Ovary (tissue), 9 donors: ENCODE measurements around the gene ALK. TPM values are rescaled to one million over a fixed set of nuclear protein-coding genes. Genes with fewer than 3 reads are reported as not detected.

Experiments
- DNase-seq, 5 donors: peaks; one replicate each; pipeline ENCODE4 v3.0.0-alpha.2; 2019 to 2020
- H3K27ac ChIP-seq, 2 donors: fragments of 200-600 bp; one replicate each; pipeline versions ENCODE4 v1.5.1 to v1.8.0; 2019 to 2022
- H3K27me3 ChIP-seq: fragments of 200-600 bp; one replicate; pipeline ENCODE4 v1.8.0; 2022
- H3K36me3 ChIP-seq: fragments of 200-600 bp; sonication (generic); one replicate; pipeline ENCODE4 v1.5.1; 2019
- H3K4me1 ChIP-seq: one replicate; pipeline ENCODE4 v1.8.1; 2013; ENCODE audit warnings: mild to moderate bottlenecking, moderate library complexity; ENCODE audit not compliant: insufficient read depth
- H3K4me3 ChIP-seq: fragments of 200-600 bp; sonication (generic); one replicate; pipeline ENCODE4 v1.5.1; 2017
- H3K9me3 ChIP-seq, 2 donors: fragments of 200-600 bp in 1 of 2; sonication (generic) in 1 of 2; one replicate each; pipeline versions ENCODE4 v1.5.1 to v1.8.1; 2013 to 2019; ENCODE audit warnings: mild to moderate bottlenecking in 1 of 2, moderate library complexity in 1 of 2
- EP300 ChIP-seq: sonication (generic); formaldehyde crosslinking; IDR thresholded peaks from one replicate; pipeline ENCODE4 v1.6.1; 2017; ENCODE audit warnings: antibody characterized with exemption
- POLR2A ChIP-seq: fragments of 450-650 bp; IDR thresholded peaks from one replicate; pipeline ENCODE4 v1.6.1; 2017; ENCODE audit warnings: antibody characterized with exemption, mild to moderate bottlenecking, moderate library complexity
- WGBS, 3 donors: extraction: QIAGEN DNeasy Blood & Tissue Kit in 1 of 3; methylation state at CpG; one replicate each; pipeline versions ENCODE4 v1.1.5 to v1.1.7; 2013 to 2017; 5-methylcytosine and 5-hydroxymethylcytosine counted together
- intact Hi-C, 4 donors: fragments of 100-400 bp; cut with DNase I; formaldehyde crosslinking; loops; one replicate each; pipeline versions ENCODE4 v1.11.0 to v1.15.1; 2022 to 2023
- polyA plus RNA-seq, 2 donors: library from polyadenylated mRNA; stranded (reverse); fragments of 200-250 nt in 1 of 2; fragments of 350-450 nt in 1 of 2; fragmentation: Illumina TruSeq in 1 of 2; extraction: RNeasy Lipid Tissue Mini Kit (QIAGEN cat#74804) in 1 of 2; gene quantifications; one replicate each; pipeline ENCODE4 v1.2.3, GENCODE V29; 2013 to 2014
- total RNA-seq, 7 donors: library from RNA; depleted of rRNA in 2 of 7; stranded (reverse); fragments of >200 nt in 2 of 7; fragmentation: NEBNext Ultra II Directional in 3 of 7; extraction: Animal tissue kit (Norgen Biotek cat#: 25700) in 3 of 7; gene quantifications; one replicate each; pipeline versions ENCODE4 v1.1.0 to v1.2.4, GENCODE V29; 2016 to 2023
- TF ChIP-seq, protein P1 (sequence below), 3 donors: fragments of 450-650 bp in 2 of 3; fragments of 200-600 bp in 1 of 3; IDR thresholded peaks; one replicate each; pipeline versions ENCODE4 v1.5.1 to v1.8.0; 2016 to 2022; ENCODE audit warnings: antibody characterized with exemption in 3 of 3, mild to moderate bottlenecking in 1 of 3
- donor health status: DM: no; HTN: no; CAD: no; lungs with moderate emphysema.
- donor health status: DM: no; HTN: no; CAD: no.
- donor health status: Bipolar disorder and iron deficiency.
- donor health status: DM: yes; HTN: yes; CAD: no.
- donor health status: DM: no; HTN: no; CAD: no.
- donor health status: DM: yes; HTN: yes; CAD: no.

ALK gene
- total and polyA plus RNA-seq, 9 donors = 0.05 to 1.7 (median 0.23) TPM; not detected in 1

GRCh38 chr2:29783666-29784065 is 137.7 kb downstream of the ALK start:
- Histone ChIP-seq H3K27ac (no peak overlapping the region), H3K4me3 (no peak overlapping the region), H3K4me1 (no peaks in the 10 kb centered on the region), H3K9me3 (no peaks in the 10 kb centered on the region), H3K36me3 (no peaks in the 10 kb centered on the region), H3K27me3 (no peaks in the 10 kb centered on the region)
- no peak for DNase-seq
- 74 to 81% (median 81%) methylated on average over 6 of the region's 6 CpGs for WGBS, 3 donors
- TF ChIP-seq, protein P1, sequence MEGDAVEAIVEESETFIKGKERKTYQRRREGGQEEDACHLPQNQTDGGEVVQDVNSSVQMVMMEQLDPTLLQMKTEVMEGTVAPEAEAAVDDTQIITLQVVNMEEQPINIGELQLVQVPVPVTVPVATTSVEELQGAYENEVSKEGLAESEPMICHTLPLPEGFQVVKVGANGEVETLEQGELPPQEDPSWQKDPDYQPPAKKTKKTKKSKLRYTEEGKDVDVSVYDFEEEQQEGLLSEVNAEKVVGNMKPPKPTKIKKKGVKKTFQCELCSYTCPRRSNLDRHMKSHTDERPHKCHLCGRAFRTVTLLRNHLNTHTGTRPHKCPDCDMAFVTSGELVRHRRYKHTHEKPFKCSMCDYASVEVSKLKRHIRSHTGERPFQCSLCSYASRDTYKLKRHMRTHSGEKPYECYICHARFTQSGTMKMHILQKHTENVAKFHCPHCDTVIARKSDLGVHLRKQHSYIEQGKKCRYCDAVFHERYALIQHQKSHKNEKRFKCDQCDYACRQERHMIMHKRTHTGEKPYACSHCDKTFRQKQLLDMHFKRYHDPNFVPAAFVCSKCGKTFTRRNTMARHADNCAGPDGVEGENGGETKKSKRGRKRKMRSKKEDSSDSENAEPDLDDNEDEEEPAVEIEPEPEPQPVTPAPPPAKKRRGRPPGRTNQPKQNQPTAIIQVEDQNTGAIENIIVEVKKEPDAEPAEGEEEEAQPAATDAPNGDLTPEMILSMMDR (IDR thresholded peaks at IDR 0.05) = no peak
- intact Hi-C loops = no loop called here

DNA sequence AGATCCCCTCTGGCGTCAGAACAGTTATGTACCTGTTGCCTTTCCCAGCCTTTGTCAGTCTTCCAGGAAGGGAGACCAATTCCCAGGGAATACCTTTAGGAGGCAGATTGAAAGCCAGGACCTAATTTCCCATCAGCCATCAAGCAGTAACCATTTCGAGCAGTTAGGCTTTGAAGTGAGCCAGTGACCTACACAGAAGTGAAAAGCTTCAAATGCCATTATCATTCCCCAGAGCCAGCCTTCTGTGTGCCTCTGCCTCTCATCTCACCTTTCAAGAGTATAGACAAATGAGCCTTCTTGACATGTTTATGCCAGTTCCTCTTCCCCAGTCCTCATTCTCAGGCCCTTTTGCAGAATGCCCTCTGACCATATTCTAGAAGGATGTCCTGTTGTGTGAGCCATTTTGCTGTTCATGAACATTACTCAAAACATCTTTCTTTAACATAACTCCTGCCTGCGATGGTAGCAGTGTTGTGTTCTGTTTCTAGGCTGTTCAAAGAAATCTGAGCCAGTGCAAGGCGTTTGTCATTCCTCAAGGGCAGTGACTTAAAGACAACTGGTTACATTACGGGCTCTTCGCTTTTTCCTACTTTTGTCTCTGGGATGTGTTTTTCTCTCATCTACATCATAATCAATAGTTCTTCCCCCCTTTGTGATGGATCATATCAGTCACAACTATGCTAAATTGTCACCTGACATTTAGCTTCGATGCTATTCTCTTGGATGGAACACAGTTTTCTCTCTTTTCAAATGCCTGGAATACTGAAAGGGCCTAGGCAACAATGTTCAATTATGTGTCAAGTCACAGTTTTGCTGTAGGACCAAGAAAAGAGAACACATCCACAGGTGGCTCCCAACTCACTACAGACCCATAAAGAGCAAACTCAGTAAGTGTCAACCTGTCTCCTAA is 138.6 kb downstream of the ALK start:
- no peak overlapping the region for H3K4me3 ChIP-seq
- no peak for DNase-seq
- H3K27ac ChIP-seq = no peak overlapping the region
- H3K27me3 ChIP-seq = no peaks in the 10 kb centered on the region
- 69 to 80% (median 78%) methylated on average over 7 of the region's 7 CpGs for WGBS, 3 donors
- H3K4me1 ChIP-seq = no peaks in the 10 kb centered on the region
- intact Hi-C loops = no loop called here
- H3K36me3 ChIP-seq = no peaks in the 10 kb centered on the region
- no peak for TF ChIP-seq POLR2A
- TF ChIP-seq EP300 = no peak
- TF ChIP-seq, protein P1 (IDR thresholded peaks at IDR 0.05) = no peak
- no peaks in the 10 kb centered on the region for H3K9me3 ChIP-seq

- Histone ChIP-seq H3K36me3 (no peaks in the 10 kb centered on the region), H3K27me3 (no peaks in the 10 kb centered on the region), H3K27ac (no peak overlapping the region), H3K4me1 (no peaks in the 10 kb centered on the region), H3K9me3 (no peaks in the 10 kb centered on the region), H3K4me3 (no peak overlapping the region)
- intact Hi-C loops = no loop called here
- 75 to 100% (median 85%) methylated on average over 1 of the region's 1 CpG for WGBS, 3 donors
- DNase-seq = no peak
- TF ChIP-seq, protein P1 (IDR thresholded peaks at IDR 0.05) = no peak
- TF ChIP-seq EP300 = no peak
- TF ChIP-seq POLR2A = no peak
Observed at GRCh38 chr2:29782087-29782486, 139.3 kb downstream of the ALK start.

- 81 to 93% (median 91%) methylated on average over 1 of the region's 1 CpG for WGBS, 3 donors
- no peaks in the 10 kb centered on the region for H3K36me3 ChIP-seq
- DNase-seq = no peak
- H3K9me3 ChIP-seq = no peaks in the 10 kb centered on the region
- no peak overlapping the region for H3K27ac ChIP-seq
- H3K4me3 ChIP-seq = no peak overlapping the region
- TF ChIP-seq EP300 = no peak
- TF ChIP-seq, protein P1 (IDR thresholded peaks at IDR 0.05) = no peak
- TF ChIP-seq POLR2A = no peak
- H3K4me1 ChIP-seq = no peaks in the 10 kb centered on the region
- intact Hi-C loops = no loop called here
- no peaks in the 10 kb centered on the region for H3K27me3 ChIP-seq
Observed at GRCh38 chr2:29780906-29781305, 140.5 kb downstream of the ALK start.
